HepG2 (cell line): ENCODE data around the gene MCM3. TPM values are rescaled to one million over a fixed set of nuclear protein-coding genes. Genes with fewer than 3 reads are reported as not detected.
A peak's percentile ranks its signal among the peaks of the same experiment; 100 is the strongest.

Experiments
- ATAC-seq: fragments of 200-7000 bp; cut with Tn5 transposase; 3 replicates; pipeline ENCODE4 v1.9.1; 2020; ENCODE audit warnings: mild to moderate bottlenecking, moderate library complexity
- BruUV-seq: library from RNA; stranded (reverse); fragments of 400-500 nt; replicated peaks from 2 replicates; lab custom pipeline; 2021; lab: Mats Ljungman, UMichigan
- CTCF ChIA-PET: fragments of 300-600 bp; formaldehyde crosslinking; extraction: SDS; loops from one replicate; lab custom pipeline; 2021; ENCODE audit warnings: low total read pairs, inconsistent platforms, low intra/inter-chr PET ratio; lab: Yijun Ruan, JAX
- POLR2A ChIA-PET: fragments of 350-600 bp; sonication (Branson Sonifier 250); formaldehyde crosslinking; loops from one replicate; lab custom pipeline; 2020; ENCODE audit warnings: antibody characterized with exemption, inconsistent platforms; lab: Yijun Ruan, JAX
- DNase-seq: peaks from one replicate; pipeline ENCODE4 v3.0.0-alpha.2; 2015; ENCODE audit warnings: low spot score
- FAIRE-seq: peaks from 3 replicates; lab custom pipeline; 2011; peaks lifted over from hg19 to GRCh38; lab: Jason Lieb, UNC
- H2AFZ ChIP-seq: one replicate; pipeline ENCODE4 v1.6.1; 2011; ENCODE audit warnings: low read length, inconsistent platforms
- H3K27ac ChIP-seq: fragments of 300-600 bp; 3 replicates; pipeline ENCODE4 v1.8.0; 2011; ENCODE audit warnings: mixed run types, mild to moderate bottlenecking, mixed read lengths, low read length, inconsistent platforms; ENCODE audit not compliant: insufficient read depth; ENCODE audit errors: extremely low read length
- H3K27me3 ChIP-seq, 2 experiments: fragments of 200-600 bp in 1 of 2; 2 replicates in 1 of 2; 3 replicates in 1 of 2; pipeline versions ENCODE4 v1.6.0 to v1.8.0; 2011; ENCODE audit warnings: low read length in 2 of 2, mild to moderate bottlenecking in 2 of 2, moderate library complexity in 2 of 2, inconsistent platforms in 1 of 2; ENCODE audit not compliant: insufficient read depth in 2 of 2, control insufficient read depth in 1 of 2
- H3K36me3 ChIP-seq, 2 experiments: fragments of 200-600 bp in 1 of 2; replicated peaks in 1 of 2; 2 replicates in 1 of 2; 3 replicates in 1 of 2; pipeline versions ENCODE4 v1.5.1 to v1.8.0; 2011; ENCODE audit warnings: low read length in 2 of 2, inconsistent platforms in 1 of 2; ENCODE audit not compliant: insufficient read depth in 2 of 2, control insufficient read depth in 1 of 2
- H3K4me1 ChIP-seq: 2 replicates; pipeline ENCODE4 v1.5.1; 2012; ENCODE audit warnings: low read length, inconsistent platforms; ENCODE audit not compliant: insufficient read depth
- H3K4me2 ChIP-seq: 2 replicates; pipeline ENCODE4 v1.6.0; 2011; ENCODE audit warnings: low read depth, low read length, inconsistent platforms
- H3K4me3 ChIP-seq, 3 experiments: fragments of 200-600 bp in 1 of 3; sonication (generic), shearing (Covaris generic) in 1 of 3; replicated peaks in 1 of 3; 2 replicates each; pipeline ENCODE4 v1.5.1; 2011 to 2016; ENCODE audit warnings: low read length in 3 of 3, inconsistent platforms in 2 of 3, low read depth in 2 of 3, mild to moderate bottlenecking in 2 of 3, control low read depth in 1 of 3, mixed read lengths in 1 of 3; ENCODE audit not compliant: insufficient read depth in 1 of 3
- H3K79me2 ChIP-seq: one replicate; pipeline ENCODE4 v1.6.1; 2011; ENCODE audit warnings: low read length, inconsistent platforms; ENCODE audit not compliant: insufficient read depth
- H3K9ac ChIP-seq: 2 replicates; pipeline ENCODE4 v1.6.0; 2011; ENCODE audit warnings: mild to moderate bottlenecking, low read depth, low read length, inconsistent platforms; ENCODE audit not compliant: insufficient read depth
- H3K9me3 ChIP-seq: 2 replicates; pipeline ENCODE4 v1.5.1; 2012; ENCODE audit warnings: mild to moderate bottlenecking, low read length
- H4K20me1 ChIP-seq: 2 replicates; pipeline ENCODE4 v1.6.0; 2011; ENCODE audit warnings: inconsistent platforms, mild to moderate bottlenecking, low read length, moderate library complexity; ENCODE audit not compliant: insufficient read depth
- KLF16 ChIP-seq, 2 experiments: sonication (generic) in 1 of 2; formaldehyde crosslinking in 1 of 2; IDR thresholded peaks; 2 replicates each; pipeline versions ENCODE4 v1.6.1 to v1.8.0; 2016 to 2023; ENCODE audit warnings: missing genetic modification reagents in 2 of 2, missing compliant biosample characterization in 1 of 2
- MAFK ChIP-seq, 2 experiments: IDR thresholded peaks in 1 of 2; conservative IDR thresholded peaks in 1 of 2; 2 replicates each; pipeline ENCODE4 v1.6.1; 2011; ENCODE audit warnings: improper control_type of control experiment in 2 of 2, low read length in 2 of 2
- SAP130 ChIP-seq: IDR thresholded peaks from 2 replicates; pipeline ENCODE4 v1.6.1; 2016; ENCODE audit warnings: low read depth
- ZBTB25 ChIP-seq: IDR thresholded peaks from 2 replicates; pipeline ENCODE4 v1.6.1; 2018; ENCODE audit warnings: missing genetic modification reagents
- ZBTB44 ChIP-seq: sonication (generic); formaldehyde crosslinking; IDR thresholded peaks from 2 replicates; pipeline ENCODE4 v1.4.0; 2020; ENCODE audit warnings: missing genetic modification reagents
- WGBS: methylation state at CpG from one replicate; pipeline ENCODE4 v1.1.6; 2017; ENCODE audit warnings: low lambda C conversion rate; 5-methylcytosine and 5-hydroxymethylcytosine counted together
- in situ Hi-C: cut with HindIII; loops from 2 replicates; pipeline ENCODE4 v1.10.0; 2017; ENCODE audit warnings: low pct_unique_long_range_greater_than_20kb; ENCODE audit not compliant: extremely low pct_ligation_motif_present
- intact Hi-C: fragments of 100-400 bp; cut with micrococcal nuclease; formaldehyde crosslinking; loops from one replicate; pipeline ENCODE4 v1.10.0; 2022; ENCODE audit not compliant: unreplicated experiment
- polyA plus RNA-seq, 8 experiments: library from polyadenylated mRNA; depleted of rRNA in 3 of 8; stranded (reverse) in 7 of 8; unstranded in 1 of 8; fragments of >200 nt; fragmentation: Illumina TruSeq in 4 of 8; extraction: Trizol in 4 of 8; gene quantifications; 2 replicates each; pipeline versions ENCODE4 v1.2.1 to v1.2.3, GENCODE V29; 2011 to 2016; ENCODE audit warnings: low read depth in 4 of 8, missing spikeins in 1 of 8, mixed read lengths in 1 of 8; ENCODE audit not compliant: insufficient read depth in 1 of 8
- total RNA-seq, 5 experiments: library from RNA; depleted of rRNA; stranded (reverse); fragments of >200 nt; fragmentation: Illumina TruSeq; extraction: Trizol; gene quantifications; 2 replicates each; pipeline ENCODE4 v1.2.3, GENCODE V29; 2016; ENCODE audit warnings: low read depth in 1 of 5

The MCM3 gene
- total and polyA plus RNA-seq, 2 of the 13 experiments (the other 11 are each of a cell fraction or from before 2014, with no cell fraction given) = 164 to 288 TPM

GRCh38 chr6:52333840-52334200 lies 49.3 kb upstream of the MCM3 start (continued):
- TF ChIP-seq MAFK (conservative IDR thresholded peaks at IDR 0.05 in 1 of 2, IDR thresholded peaks at IDR 0.05 in 1 of 2; ENCODE audit: low read length in 2 of 2) = peak in 1 of 2 experiments; percentile 38; a peak in 2 of 4 replicates
- TF ChIP-seq ZBTB44 (CRISPR knock-in tag) = 0 out of 2 replicates have a peak, but pooled peaks have one; percentile 28
- TF ChIP-seq KLF16 (CRISPR knock-in tag; IDR thresholded peaks at IDR 0.05) = no peak
- TF ChIP-seq ZBTB25 = 0 out of 2 replicates have a peak, but pooled peaks have one; percentile 65

GRCh38 chr6:52331793-52332457 lies 47.4 kb upstream of the MCM3 start:
- no peak overlapping the region for H3K27ac ChIP-seq
- in situ Hi-C loops = no loop called here

More at GRCh38 chr6:52331793-52332457, 47.4 kb upstream of the MCM3 start:
- no peaks in the 10 kb centered on the region for H3K36me3 ChIP-seq
- ATAC-seq = no peak
- intact Hi-C loops = no loop called here
- H3K4me3 ChIP-seq = no peak overlapping the region
- WGBS = 97% methylated on average over 4 of the region's 4 CpGs
- ChIA-PET POLR2A (no interaction called here), CTCF (no interaction called here)
- no peaks in the 10 kb centered on the region for H3K27me3 ChIP-seq
- no peaks in the 10 kb centered on the region for H3K79me2 ChIP-seq
- FAIRE-seq = no peak
- no peak overlapping the region for H2AFZ ChIP-seq
- DNase-seq = no peak
- H3K4me2 ChIP-seq = no peak overlapping the region
- no peaks in the 10 kb centered on the region for H4K20me1 ChIP-seq
- TF ChIP-seq SAP130 (CRISPR knock-in tag) = no peak
- BruUV-seq = no TSS peak
- H3K9ac ChIP-seq = no peak overlapping the region
- H3K9me3 ChIP-seq = no peaks in the 10 kb centered on the region
- H3K4me1 ChIP-seq = peaks cover 83% of the 10 kb centered on the region
